GM18502 (cell line): Measurements from ENCODE around the gene ZNF614.
"Not testable (repeated sequence)": the region's sequence is repeated elsewhere in the genome, so short reads cannot be mapped to it uniquely, and the experiment has no call there.

Experiments
- ATAC-seq: cut with Tn5 transposase; IDR thresholded peaks from one replicate; pipeline ENCODE4 v1.9.1; 2021; ENCODE audit warnings: mild to moderate bottlenecking; ENCODE audit not compliant: unreplicated experiment, poor library complexity

The ZNF614 gene

GRCh38 chr19:51994048-51994644 lies 34.0 kb downstream of the ZNF614 start:
- no peak for ATAC-seq

DNA sequence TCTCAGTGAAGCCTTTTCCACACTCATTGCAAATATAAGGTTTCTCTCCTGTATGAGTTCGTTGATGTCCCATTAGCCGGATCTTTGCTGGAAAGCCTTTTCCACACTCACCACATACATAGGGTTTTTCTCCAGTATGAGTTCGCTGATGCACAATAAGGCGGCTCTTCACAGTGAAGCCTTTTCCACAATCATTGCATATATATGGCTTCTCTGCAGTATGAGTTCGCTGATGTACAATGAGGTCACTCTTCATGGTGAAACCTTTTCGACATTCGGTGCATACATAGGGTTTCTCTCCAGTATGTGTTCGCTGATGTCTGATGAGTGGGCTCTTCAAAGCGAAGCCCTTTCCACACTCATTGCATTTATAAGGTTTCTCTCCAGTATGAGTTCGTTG lies 34.8 kb downstream of the ZNF614 start:
- ATAC-seq = no peak

DNA sequence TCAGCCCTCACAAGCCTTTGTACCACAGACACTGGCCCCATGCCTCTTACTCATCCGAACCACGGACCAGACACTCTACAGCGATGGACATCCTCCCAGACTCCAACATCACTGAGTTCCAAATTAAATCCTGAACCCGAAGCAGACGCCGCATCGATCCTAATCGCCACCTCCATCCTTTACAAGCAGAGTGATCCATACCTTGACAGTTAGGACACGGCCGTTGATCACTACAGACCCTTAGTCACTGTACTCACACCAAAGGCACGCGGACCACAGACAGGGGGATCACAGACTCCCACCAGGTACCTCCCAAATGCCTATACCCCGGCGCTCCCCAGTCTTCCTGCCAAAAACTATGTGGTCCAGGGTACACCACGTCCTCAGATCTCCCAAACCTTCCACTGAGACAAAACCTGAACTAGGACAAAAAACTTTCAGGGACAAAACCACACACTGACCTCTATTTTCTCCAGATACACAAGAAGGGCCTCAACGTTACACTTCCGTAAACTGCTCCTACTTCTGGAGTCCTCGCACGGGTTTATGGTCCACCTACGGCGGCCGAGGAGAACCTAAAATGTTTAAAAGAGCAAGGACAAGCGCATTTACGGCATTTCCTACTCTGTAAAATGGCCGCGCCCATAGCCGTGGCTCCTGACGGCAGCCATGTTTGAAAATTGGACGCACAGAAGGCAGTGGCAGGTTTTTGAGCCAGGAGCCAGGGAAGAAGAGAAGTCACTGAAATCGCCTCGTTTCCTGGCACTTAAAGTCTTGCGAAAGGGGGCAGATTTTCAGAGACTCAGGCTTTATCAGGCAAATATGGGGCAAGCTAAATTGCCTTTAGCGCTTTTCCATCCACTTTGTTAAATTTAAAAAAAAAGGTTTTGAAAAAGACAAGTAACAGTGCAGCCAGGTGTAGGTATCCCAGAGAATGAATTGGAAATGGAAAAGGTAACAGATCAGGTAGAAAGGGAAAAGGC lies 41.6 kb downstream of the ZNF614 start, which contains the start of gene ZNF350:
Gene ZNF350 (minus strand): TSS at position 532 of the 983 bp plus-strand sequence. CDS start 12,480 bp downstream, outside the sequence.
- ATAC-seq = peak; percentile 82

DNA sequence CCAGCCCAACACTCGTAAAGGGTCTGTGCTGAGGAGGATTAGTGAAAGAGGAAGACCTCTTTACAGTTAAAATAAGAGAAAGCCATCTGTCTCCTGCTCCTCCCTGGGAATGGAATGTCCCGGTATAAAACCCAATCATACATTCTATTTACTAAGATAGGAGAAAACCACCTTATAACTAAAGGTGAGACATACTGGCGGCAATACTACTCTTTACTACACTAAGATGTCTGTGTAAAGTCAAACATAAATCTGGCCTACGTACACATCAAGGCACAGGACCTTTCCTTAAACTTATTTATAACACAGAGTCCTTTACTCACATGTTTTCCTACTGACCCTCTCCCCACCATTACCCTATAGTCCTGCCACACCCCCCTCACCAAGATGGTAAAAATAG lies 44.8 kb downstream of the ZNF614 start:
- no peak for ATAC-seq

- not testable (repeated sequence) for ATAC-seq
These were observed 47.3 kb downstream of the ZNF614 start for GRCh38 chr19:51980926-51981325.

DNA sequence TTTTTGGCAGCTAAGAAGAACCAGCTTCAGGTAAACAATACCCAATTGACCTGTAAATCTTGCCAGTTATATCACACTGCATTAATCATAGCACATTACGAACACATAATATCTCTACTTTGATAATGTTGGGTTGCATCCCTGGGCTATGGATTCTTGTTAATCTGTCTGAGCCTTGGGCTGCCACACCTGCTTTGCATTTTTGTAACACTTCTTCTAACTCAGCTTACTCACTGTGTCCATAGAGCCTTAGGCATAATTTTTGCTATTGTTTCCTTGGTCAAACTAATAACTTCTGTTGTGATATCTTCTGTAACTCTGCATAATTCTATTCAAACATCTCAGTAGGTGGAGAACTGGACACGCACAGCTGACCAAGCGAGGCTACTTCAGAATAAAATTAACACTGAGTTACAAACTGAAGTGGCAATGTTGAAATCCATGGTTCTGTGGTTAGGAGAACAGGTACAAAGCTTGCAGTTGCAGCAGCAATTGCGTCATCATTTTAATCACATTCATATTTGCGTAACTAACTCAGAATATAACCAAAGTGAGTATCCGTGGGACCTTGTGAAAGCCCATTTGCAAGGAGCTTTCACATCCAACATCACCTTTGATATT lies 48.0 kb downstream of the ZNF614 start:
- no peak for ATAC-seq

DNA sequence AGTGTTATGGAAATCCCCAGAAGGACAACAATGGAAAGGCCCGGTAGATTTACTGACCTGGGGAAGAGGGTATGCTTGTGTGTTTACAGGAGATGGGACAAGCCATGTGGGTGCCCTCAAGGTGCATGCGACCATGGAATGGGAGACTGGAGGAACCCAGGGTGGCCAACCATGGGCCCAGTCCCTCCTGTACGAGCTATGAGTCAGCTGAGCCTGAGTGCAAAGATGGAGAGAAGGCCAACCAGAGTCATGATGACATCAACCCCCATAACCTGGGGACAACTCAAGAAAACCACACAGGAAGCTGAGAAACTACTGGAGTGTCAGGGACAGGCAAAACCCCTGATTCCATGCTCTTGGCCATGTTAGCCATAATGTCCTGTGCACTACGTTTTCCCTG lies 49.3 kb downstream of the ZNF614 start:
- no peak for ATAC-seq

GRCh38 chr19:51977346-51977745 lies 50.8 kb downstream of the ZNF614 start:
- no peak for ATAC-seq

GRCh38 chr19:51976852-51977251 lies 51.3 kb downstream of the ZNF614 start:
- ATAC-seq = no peak

DNA sequence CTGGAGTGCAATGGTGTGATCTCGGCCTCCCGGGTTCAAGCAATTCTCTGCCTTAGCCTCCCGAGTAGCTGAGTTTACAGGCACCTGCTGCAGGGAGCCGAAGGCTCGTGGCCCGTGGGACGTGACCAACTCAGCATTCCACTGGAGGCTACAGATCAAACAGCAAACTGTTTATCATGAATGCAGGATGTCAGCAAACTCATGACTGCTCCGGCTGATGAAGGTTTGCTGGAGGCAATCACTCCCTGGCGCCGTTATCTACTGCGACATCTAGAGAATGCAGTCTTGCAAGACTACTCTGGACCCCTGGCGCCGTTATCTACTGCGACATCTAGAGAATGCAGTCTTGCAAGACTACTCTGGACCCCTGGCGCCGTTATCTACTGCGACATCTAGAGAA lies 52.4 kb downstream of the ZNF614 start:
- not testable (repeated sequence) for ATAC-seq

DNA sequence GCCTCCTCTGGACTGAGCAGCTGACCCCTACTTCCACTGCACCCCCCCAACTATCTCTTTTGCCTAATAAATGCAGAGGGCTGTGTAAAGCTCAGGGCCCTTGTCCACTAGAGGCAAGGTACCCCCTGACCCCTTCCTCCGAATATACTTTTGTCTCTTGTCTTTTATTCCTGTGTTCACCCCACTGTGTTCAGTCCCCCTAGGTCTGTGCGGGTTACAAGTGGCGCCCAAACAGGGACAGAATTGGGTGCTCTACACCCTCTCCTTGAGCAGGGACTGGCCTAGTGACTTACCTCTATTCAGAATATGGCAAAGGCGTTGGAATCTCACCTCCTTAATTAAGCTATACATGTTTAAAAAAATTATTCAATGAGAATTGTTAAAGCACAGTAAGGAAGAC lies 56.6 kb downstream of the ZNF614 start:
- no peak for ATAC-seq

GRCh38 chr19:51970718-51971117 lies 57.5 kb downstream of the ZNF614 start:
- ATAC-seq = no peak

GRCh38 chr19:51965583-51965982 lies 62.6 kb downstream of the ZNF614 start:
- ATAC-seq = no peak
